ENCODE measurements around the gene FNBP1.

Gene FNBP1

GRCh38 chr9:130053504-130054324, 10.7 kb upstream of the FNBP1 start, which contains the start of gene GPR107:
Gene GPR107 (plus strand): TSS chr9:130053906. CDS start chr9:130053933, 27 bp downstream.
- no peak for TF ChIP-seq Cebpa-rat (IDR thresholded peaks at IDR 0.05)
- H3K27ac ChIP-seq, result peak within 1 kb of the TSS; percentile 82 to 99 (median 90)

GRCh38 chr9:130053109-130053503, 10.1 kb upstream of the FNBP1 start:
- Histone ChIP-seq H4K20me1 (peaks cover 0 to 22% (median 7%) of the 10 kb centered on the region in 11 experiments; a peak in 10 of 22 replicates), H3K9ac (peak overlapping the region; percentile 90 to 97 (median 93)), H3K4me1 (peaks cover 29 to 77% (median 36%) of the 10 kb centered on the region in 10 experiments), H3K4me3 (peak overlapping the region; percentile 82 to 99 (median 94)), H3K36me3 (peaks cover 4 to 13% (median 6%) of the 10 kb centered on the region in 11 experiments; a peak in 18 of 22 replicates), H3K4me2 (peak overlapping the region; percentile 90 to 100 (median 96)), H3K9me3 (replicated peaks in 1 of 11) (no peaks in the 10 kb centered on the region), H3K27me3 (no peaks in the 10 kb centered on the region), H3K27ac (peak overlapping the region; percentile 82 to 99 (median 90))
- no peak for TF ChIP-seq Cebpa-rat (IDR thresholded peaks at IDR 0.05)

More at GRCh38 chr9:130053504-130054324, 10.7 kb upstream of the FNBP1 start, which contains the start of gene GPR107:
- peak within 1 kb of the TSS; percentile 90 to 97 (median 93) for H3K9ac ChIP-seq
- H3K4me2 ChIP-seq, result peak within 1 kb of the TSS; percentile 90 to 100 (median 96)
- peaks cover 29 to 77% (median 36%) of the 10 kb centered on the region in 10 experiments for H3K4me1 ChIP-seq
- H3K36me3 ChIP-seq, result peaks cover 10 to 19% (median 12%) of the 10 kb centered on the region in 11 experiments; a peak in 20 of 22 replicates
- H3K27me3 ChIP-seq, result no peaks in the 10 kb centered on the region
- H4K20me1 ChIP-seq, result peaks cover 0 to 28% (median 9%) of the 10 kb centered on the region in 11 experiments; a peak in 13 of 22 replicates
- peak within 1 kb of the TSS; percentile 82 to 99 (median 94) for H3K4me3 ChIP-seq
- no peaks in the 10 kb centered on the region for H3K9me3 ChIP-seq (replicated peaks in 1 of 11)

GRCh38 chr9:130051855-130052254, 8.9 kb upstream of the FNBP1 start:
- Histone ChIP-seq H4K20me1 (peaks cover 0 to 10% (median under 1%) of the 10 kb centered on the region in 11 experiments; a peak in 6 of 22 replicates), H3K4me2 (peak overlapping the region; percentile 90 to 100 (median 96)), H3K9ac (peak overlapping the region in 5 of 11 experiments; percentile 9 to 97 (median 95); a peak in 8 of 22 replicates), H3K36me3 (peaks cover 0 to under 1% (median 0%) of the 10 kb centered on the region in 11 experiments; a peak in 2 of 22 replicates), H3K27ac (peak overlapping the region in 4 of 11 experiments; percentile 90 to 99 (median 93); a peak in 8 of 22 replicates), H3K4me1 (peaks cover 29 to 79% (median 37%) of the 10 kb centered on the region in 10 experiments), H3K4me3 (peak overlapping the region in 3 of 10 experiments; percentile 88 to 94 (median 89); a peak in 6 of 20 replicates), H3K27me3 (no peaks in the 10 kb centered on the region), H3K9me3 (replicated peaks in 1 of 11) (no peaks in the 10 kb centered on the region)
- no peak for TF ChIP-seq Cebpa-rat (IDR thresholded peaks at IDR 0.05)

- Histone ChIP-seq H3K9ac (peak overlapping the region in 1 of 11 experiments; percentile 97; a peak in 2 of 22 replicates), H3K27me3 (no peaks in the 10 kb centered on the region), H3K9me3 (replicated peaks in 1 of 11) (no peaks in the 10 kb centered on the region), H3K27ac (peak overlapping the region in 2 of 11 experiments; percentile 93; a peak in 4 of 22 replicates), H3K4me2 (peak overlapping the region in 3 of 11 experiments; percentile 94 to 100 (median 97); a peak in 6 of 22 replicates), H3K4me3 (no peak overlapping the region), H3K4me1 (peaks cover 41 to 78% (median 46%) of the 10 kb centered on the region in 10 experiments), H4K20me1 (peaks cover 0 to under 1% (median 0%) of the 10 kb centered on the region in 11 experiments; a peak in 1 of 22 replicates), H3K36me3 (no peaks in the 10 kb centered on the region)
- no peak for TF ChIP-seq Cebpa-rat (IDR thresholded peaks at IDR 0.05)
These were observed 7.5 kb upstream of the FNBP1 start for GRCh38 chr9:130050462-130050861.

- Histone ChIP-seq H3K4me1 (peaks cover 42 to 77% (median 48%) of the 10 kb centered on the region in 10 experiments), H3K9me3 (replicated peaks in 1 of 11) (no peaks in the 10 kb centered on the region), H3K27me3 (no peaks in the 10 kb centered on the region), H3K4me2 (peak overlapping the region in 3 of 11 experiments; percentile 12 to 100 (median 94); a peak in 4 of 22 replicates), H3K9ac (peak overlapping the region in 2 of 11 experiments; percentile 27 to 54; a peak in 1 of 22 replicates), H3K4me3 (no peak overlapping the region), H3K36me3 (no peaks in the 10 kb centered on the region), H4K20me1 (no peaks in the 10 kb centered on the region; a peak in 1 of 22 replicates), H3K27ac (peak overlapping the region in 2 of 11 experiments; percentile 32 to 39; a peak in 3 of 22 replicates)
- no peak for TF ChIP-seq Cebpa-rat (IDR thresholded peaks at IDR 0.05)
These were observed 6.6 kb upstream of the FNBP1 start for GRCh38 chr9:130049431-130050210.

- peak overlapping the region in 10 of 11 experiments; percentile 25 to 96 (median 62); a peak in 18 of 22 replicates for H3K27ac ChIP-seq
These were observed 2.9 kb upstream of the FNBP1 start for GRCh38 chr9:130045725-130046450.

More at GRCh38 chr9:130045725-130046450, 2.9 kb upstream of the FNBP1 start:
- Histone ChIP-seq H4K20me1 (peaks cover 14 to 20% (median 19%) of the 10 kb centered on the region in 11 experiments; a peak in 21 of 22 replicates), H3K9ac (peak overlapping the region in 10 of 11 experiments; percentile 5 to 76 (median 55); a peak in 15 of 22 replicates), H3K27me3 (peaks cover 8 to 21% (median 21%) of the 10 kb centered on the region in 11 experiments), H3K36me3 (no peaks in the 10 kb centered on the region), H3K9me3 (replicated peaks in 1 of 11) (no peaks in the 10 kb centered on the region), H3K4me1 (peaks cover 44 to 75% (median 49%) of the 10 kb centered on the region in 10 experiments), H3K4me2 (peak overlapping the region; percentile 82 to 100 (median 99)), H3K4me3 (peak overlapping the region in 5 of 10 experiments; percentile 18 to 95 (median 34); a peak in 7 of 20 replicates)
- no peak for TF ChIP-seq Cebpa-rat (IDR thresholded peaks at IDR 0.05)

Measured in BLaER1 treated with 17β-estradiol and CSF1 and Interleukin-3, amounts not matched to agents 10 nM and 100 nM (cell line).